Epithelial cell of proximal tubule (primary cell): ENCODE data around the gene ANKFN1. TPM values are rescaled to one million over a fixed set of nuclear protein-coding genes. Genes with fewer than 3 reads are reported as not detected.

ENCODE experiments used
- DNase-seq: peaks from one replicate; pipeline ENCODE4 v3.0.0-alpha.2; 2011; ENCODE audit warnings: low read depth
- H3K4me3 ChIP-seq: 2 replicates; pipeline ENCODE4 v1.5.1; 2011; ENCODE audit warnings: low read depth, mild to moderate bottlenecking, low read length
- CTCF ChIP-seq: conservative IDR thresholded peaks from 2 replicates; pipeline ENCODE4 v1.5.1; 2012; ENCODE audit warnings: low read depth, mild to moderate bottlenecking, low read length
- total RNA-seq: library from RNA; depleted of rRNA; stranded (reverse); fragments of >200 nt; gene quantifications from 2 replicates; pipeline ENCODE4 v1.2.3, GENCODE V29; 2015

The ANKFN1 gene
- total RNA-seq, 1 donor from 2014 or later: not detected

GRCh38 chr17:56158915-56159825, 5.9 kb downstream of the ANKFN1 start:
- no peak overlapping the region for H3K4me3 ChIP-seq
- TF ChIP-seq CTCF: no peak
- DNase-seq: no peak

GRCh38 chr17:56159826-56160380, 6.6 kb downstream of the ANKFN1 start:
- DNase-seq: no peak
- no peak for TF ChIP-seq CTCF
- H3K4me3 ChIP-seq: no peak overlapping the region

GRCh38 chr17:56160422-56160821, 7.1 kb downstream of the ANKFN1 start:
- no peak for TF ChIP-seq CTCF
- DNase-seq: no peak
- H3K4me3 ChIP-seq: no peak overlapping the region

GRCh38 chr17:56165072-56165641, 11.9 kb downstream of the ANKFN1 start:
- H3K4me3 ChIP-seq: no peak overlapping the region
- no peak for DNase-seq
- TF ChIP-seq CTCF: no peak

- TF ChIP-seq CTCF: no peak
- H3K4me3 ChIP-seq: no peak overlapping the region
- DNase-seq: no peak
Measured at GRCh38 chr17:56167491-56167890, 14.2 kb downstream of the ANKFN1 start.

GRCh38 chr17:56169621-56170020, 16.3 kb downstream of the ANKFN1 start:
- no peak for DNase-seq
- H3K4me3 ChIP-seq: no peak overlapping the region
- no peak for TF ChIP-seq CTCF
